SH-SY5Y (cell line): ENCODE measurements around the gene LGALS9.

Experiments
- GATA2 ChIP-seq: IDR thresholded peaks from 2 replicates; pipeline ENCODE4 v1.6.1; 2011; ENCODE audit warnings: mild to moderate bottlenecking, low read depth, low read length
- GATA3 ChIP-seq: IDR thresholded peaks from 2 replicates; pipeline ENCODE4 v1.6.1; 2011; ENCODE audit warnings: low read depth, mild to moderate bottlenecking, low read length, moderate library complexity

DNA sequence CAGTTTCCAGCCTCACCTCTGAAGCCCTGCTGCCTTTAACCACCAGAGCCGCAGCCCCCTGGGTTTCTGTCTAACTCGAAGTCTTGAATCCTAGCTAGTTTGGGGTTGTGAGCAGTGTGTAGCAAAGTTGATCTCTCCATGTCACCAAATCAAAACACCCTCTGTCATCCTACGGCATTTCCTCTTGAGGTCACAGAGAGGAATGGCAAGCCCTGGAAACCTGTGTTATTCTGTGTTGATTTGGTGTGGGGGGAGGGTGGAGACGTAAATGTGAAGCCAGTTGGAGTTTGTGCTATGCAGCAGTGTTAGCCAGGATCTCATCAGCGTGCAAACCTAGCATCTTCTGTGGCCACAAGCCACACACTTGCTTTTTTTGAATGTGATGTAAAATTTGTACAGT is 5.1 kb upstream of the LGALS9 start:
- TF ChIP-seq GATA2 (no peak), GATA3 (no peak)
